Body of pancreas (tissue), 4 donors: ENCODE measurements around the gene E2F3. TPM values are rescaled to one million over a fixed set of nuclear protein-coding genes. Genes with fewer than 3 reads are reported as not detected.
"Not testable (repeated sequence)": the region's sequence is repeated elsewhere in the genome, so short reads cannot be mapped to it uniquely, and the experiment has no call there.

ENCODE experiments used
- ATAC-seq: fragments of 150-250 bp; one replicate; pipeline ENCODE4 v1.9.1; 2016
- DNase-seq, 4 donors: peaks; one replicate each; pipeline ENCODE4 v3.0.0-alpha.2; 2019
- H3K27ac ChIP-seq, 4 donors: fragments of 200-600 bp; sonication (generic); 1 replicate in 3 of 4; 2 replicates in 1 of 4; pipeline versions ENCODE4 v1.5.1 to v1.6.1; 2016 to 2019; ENCODE audit warnings: mild to moderate bottlenecking in 1 of 4, mixed read lengths in 1 of 4, moderate library complexity in 1 of 4
- H3K27me3 ChIP-seq, 2 donors: fragments of 200-600 bp; sonication (generic); one replicate each; pipeline ENCODE4 v1.6.0; 2016; ENCODE audit warnings: mild to moderate bottlenecking in 1 of 2
- H3K36me3 ChIP-seq, 2 donors: fragments of 200-600 bp; sonication (generic); replicated peaks in 1 of 2; 2 replicates each; pipeline ENCODE4 v1.5.1; 2016; ENCODE audit warnings: low read depth in 2 of 2; ENCODE audit not compliant: insufficient read depth in 1 of 2
- H3K4me1 ChIP-seq: fragments of 200-600 bp; sonication (generic); one replicate; pipeline ENCODE4 v1.6.0; 2016
- H3K4me3 ChIP-seq, 2 donors: fragments of 200-600 bp; sonication (generic); 1 replicate in 1 of 2; 2 replicates in 1 of 2; pipeline ENCODE4 v1.5.1; 2016 to 2019
- H3K9me3 ChIP-seq, 3 donors: fragments of 200-600 bp; sonication (generic); 1 replicate in 2 of 3; 2 replicates in 1 of 3; pipeline ENCODE4 v1.5.1; 2016
- CTCF ChIP-seq, 7 experiments: fragments of 450-650 bp in 4 of 7; fragments of 200-600 bp in 3 of 7; sonication (generic) in 3 of 7; IDR thresholded peaks; one replicate each; pipeline ENCODE4 v1.5.1; 2016 to 2019; ENCODE audit warnings: antibody characterized with exemption in 7 of 7
- POLR2A ChIP-seq, 3 donors: fragments of 450-650 bp; IDR thresholded peaks; one replicate each; pipeline ENCODE4 v1.6.1; 2016; ENCODE audit warnings: antibody characterized with exemption in 3 of 3, mild to moderate bottlenecking in 2 of 3
- WGBS, 2 donors: methylation state at CpG; one replicate each; pipeline ENCODE4 v1.1.5; 2017; 5-methylcytosine and 5-hydroxymethylcytosine counted together
- intact Hi-C: fragments of 100-400 bp; cut with DNase I; formaldehyde crosslinking; loops from one replicate; pipeline ENCODE4 v1.15.1; 2023
- total RNA-seq, 2 donors: library from RNA; depleted of rRNA; stranded (reverse); fragments of >200 nt; gene quantifications; one replicate each; pipeline ENCODE4 v1.1.0, GENCODE V29; 2016

E2F3 gene
- total RNA-seq, 2 donors from 2014 or later = 2.0 to 2.3 TPM

- DNase-seq, H3K4me3 ChIP-seq, H3K27ac ChIP-seq, H3K27me3 ChIP-seq, H3K36me3 ChIP-seq, H3K9me3 ChIP-seq, H3K4me1 ChIP-seq: not testable (repeated sequence)
- 17 to 23% methylated on average over 5 of the region's 5 CpGs for WGBS, 2 donors
- peak; percentile 31 to 79 (median 58) for TF ChIP-seq CTCF (IDR thresholded peaks at IDR 0.05)
- intact Hi-C loops = loop anchor here (10.0 kb wide), 1 partner anchor 434 kb away; no protein-coding TSS in a partner anchor
- peak; percentile 77 for ATAC-seq
Observed at GRCh38 chr6:20529086-20529448, 127.4 kb downstream of the E2F3 start.

GRCh38 chr6:20532881-20533280, 131.2 kb downstream of the E2F3 start:
- intact Hi-C loops = no loop called here

GRCh38 chr6:20533746-20534294, 132.1 kb downstream of the E2F3 start:
- intact Hi-C loops = no loop called here
- WGBS, 2 donors = 35 to 36% methylated on average over 6 of the region's 6 CpGs
- no peak for DNase-seq
- TF ChIP-seq CTCF (IDR thresholded peaks at IDR 0.05) = no peak
- TF ChIP-seq POLR2A (IDR thresholded peaks at IDR 0.05) = no peak
- peak overlapping the region in 3 of 4 donors; percentile 71 to 91 (median 86) for H3K27ac ChIP-seq
- no peaks in the 10 kb centered on the region for H3K27me3 ChIP-seq
- peak overlapping the region in 1 of 2 donors; percentile 91 for H3K4me3 ChIP-seq
- peaks cover 10% of the 10 kb centered on the region for H3K4me1 ChIP-seq
- no peaks in the 10 kb centered on the region for H3K36me3 ChIP-seq
- ATAC-seq = no peak
- no peaks in the 10 kb centered on the region for H3K9me3 ChIP-seq

More at GRCh38 chr6:20532881-20533280, 131.2 kb downstream of the E2F3 start:
- Histone ChIP-seq H3K4me1 (peaks cover 14% of the 10 kb centered on the region), H3K36me3 (no peaks in the 10 kb centered on the region), H3K9me3 (no peaks in the 10 kb centered on the region), H3K27ac (no peak overlapping the region), H3K27me3 (no peaks in the 10 kb centered on the region), H3K4me3 (no peak overlapping the region)
- DNase-seq (no peak), ATAC-seq (no peak)
- TF ChIP-seq POLR2A (IDR thresholded peaks at IDR 0.05) (no peak), CTCF (IDR thresholded peaks at IDR 0.05) (no peak)
- WGBS, 2 donors = 100% methylated on average over 1 of the region's 1 CpG

- 1% methylated on average over 31 of the region's 31 CpGs for WGBS, 2 donors
- no peaks in the 10 kb centered on the region for H3K9me3 ChIP-seq
- H3K27ac ChIP-seq = peak within 1 kb of the TSS; percentile 46 to 91 (median 78)
- H3K4me1 ChIP-seq = peaks cover 8% of the 10 kb centered on the region
- no peaks in the 10 kb centered on the region for H3K27me3 ChIP-seq
- peak; percentile 61 to 87 (median 80) for TF ChIP-seq POLR2A (IDR thresholded peaks at IDR 0.05)
- TF ChIP-seq CTCF (IDR thresholded peaks at IDR 0.05) = no peak
- intact Hi-C loops = no loop called here
- DNase-seq (peak; percentile 88 to 94 (median 92)), ATAC-seq (peak; percentile 98)
- no peaks in the 10 kb centered on the region for H3K36me3 ChIP-seq
- H3K4me3 ChIP-seq = peak within 1 kb of the TSS; percentile 82 to 91
Observed at GRCh38 chr6:20534295-20535262, 132.9 kb downstream of the E2F3 start, which contains the start of gene CDKAL1. TSS of gene CDKAL1 (plus strand) at chr6:20534457. CDS start at chr6:20546351, 11,894 bp downstream.
